Muscle layer of duodenum (tissue), 2 donors: ENCODE data around the gene AIPL1.

ENCODE experiments used
- H3K27ac ChIP-seq: one replicate; pipeline ENCODE4 v1.7.0; 2013; ENCODE audit warnings: mild to moderate bottlenecking, low read length
- H3K27me3 ChIP-seq: one replicate; pipeline ENCODE4 v1.7.0; 2013; ENCODE audit warnings: low read depth, mild to moderate bottlenecking, control low read depth, low read length
- H3K36me3 ChIP-seq, 2 donors: one replicate each; pipeline ENCODE4 v1.7.0; 2013; ENCODE audit warnings: low read length in 2 of 2, control low read depth in 1 of 2, mild to moderate bottlenecking in 1 of 2; ENCODE audit not compliant: insufficient read depth in 2 of 2, control insufficient read depth in 1 of 2
- H3K4me1 ChIP-seq, 2 donors: one replicate each; pipeline ENCODE4 v1.7.0; 2013; ENCODE audit warnings: low read length in 2 of 2, mild to moderate bottlenecking in 2 of 2, control low read depth in 1 of 2, moderate library complexity in 1 of 2; ENCODE audit not compliant: insufficient read depth in 2 of 2, control insufficient read depth in 1 of 2
- H3K4me3 ChIP-seq, 2 donors: one replicate each; pipeline ENCODE4 v1.7.0; 2013; ENCODE audit warnings: low read length in 2 of 2, low read depth in 1 of 2, mild to moderate bottlenecking in 1 of 2
- H3K9me3 ChIP-seq, 2 donors: one replicate each; pipeline ENCODE4 v1.7.0; 2013; ENCODE audit warnings: low read length in 2 of 2, control low read depth in 1 of 2, mild to moderate bottlenecking in 1 of 2; ENCODE audit not compliant: control insufficient read depth in 1 of 2
- donor health status: healthy.

AIPL1 gene

GRCh38 chr17:6377906-6378305 is 57.0 kb downstream of the AIPL1 start:
- no peak overlapping the region for H3K27ac ChIP-seq
- H3K27me3 ChIP-seq = no peaks in the 10 kb centered on the region
- no peaks in the 10 kb centered on the region for H3K4me1 ChIP-seq
- H3K9me3 ChIP-seq = no peaks in the 10 kb centered on the region
- H3K36me3 ChIP-seq = no peaks in the 10 kb centered on the region
- H3K4me3 ChIP-seq = no peak overlapping the region

GRCh38 chr17:6376931-6377361 is 58.0 kb downstream of the AIPL1 start:
- H3K9me3 ChIP-seq = no peaks in the 10 kb centered on the region
- no peaks in the 10 kb centered on the region for H3K4me1 ChIP-seq
- no peak overlapping the region for H3K27ac ChIP-seq
- no peaks in the 10 kb centered on the region for H3K36me3 ChIP-seq
- H3K4me3 ChIP-seq = no peak overlapping the region
- H3K27me3 ChIP-seq = no peaks in the 10 kb centered on the region

- no peaks in the 10 kb centered on the region for H3K4me1 ChIP-seq
- H3K9me3 ChIP-seq = no peaks in the 10 kb centered on the region
- no peaks in the 10 kb centered on the region for H3K27me3 ChIP-seq
- no peak overlapping the region for H3K27ac ChIP-seq
- no peak overlapping the region for H3K4me3 ChIP-seq
- H3K36me3 ChIP-seq = no peaks in the 10 kb centered on the region
Observed at GRCh38 chr17:6374761-6375312, 60.1 kb downstream of the AIPL1 start.

- no peaks in the 10 kb centered on the region for H3K9me3 ChIP-seq
- no peaks in the 10 kb centered on the region for H3K36me3 ChIP-seq
- H3K27me3 ChIP-seq = no peaks in the 10 kb centered on the region
- no peak overlapping the region for H3K4me3 ChIP-seq
- no peaks in the 10 kb centered on the region for H3K4me1 ChIP-seq
- H3K27ac ChIP-seq = no peak overlapping the region
Observed at GRCh38 chr17:6374271-6374691, 60.6 kb downstream of the AIPL1 start.
